GM12801 (cell line): ENCODE results near the gene XIRP2.

ENCODE experiments used
- TF ChIP-seq, protein P1 (sequence below): IDR thresholded peaks from one replicate; pipeline ENCODE4 v1.5.1; 2011; ENCODE audit warnings: control low read depth; ENCODE audit not compliant: insufficient read length; ENCODE audit errors: extremely low read depth

Gene XIRP2

DNA sequence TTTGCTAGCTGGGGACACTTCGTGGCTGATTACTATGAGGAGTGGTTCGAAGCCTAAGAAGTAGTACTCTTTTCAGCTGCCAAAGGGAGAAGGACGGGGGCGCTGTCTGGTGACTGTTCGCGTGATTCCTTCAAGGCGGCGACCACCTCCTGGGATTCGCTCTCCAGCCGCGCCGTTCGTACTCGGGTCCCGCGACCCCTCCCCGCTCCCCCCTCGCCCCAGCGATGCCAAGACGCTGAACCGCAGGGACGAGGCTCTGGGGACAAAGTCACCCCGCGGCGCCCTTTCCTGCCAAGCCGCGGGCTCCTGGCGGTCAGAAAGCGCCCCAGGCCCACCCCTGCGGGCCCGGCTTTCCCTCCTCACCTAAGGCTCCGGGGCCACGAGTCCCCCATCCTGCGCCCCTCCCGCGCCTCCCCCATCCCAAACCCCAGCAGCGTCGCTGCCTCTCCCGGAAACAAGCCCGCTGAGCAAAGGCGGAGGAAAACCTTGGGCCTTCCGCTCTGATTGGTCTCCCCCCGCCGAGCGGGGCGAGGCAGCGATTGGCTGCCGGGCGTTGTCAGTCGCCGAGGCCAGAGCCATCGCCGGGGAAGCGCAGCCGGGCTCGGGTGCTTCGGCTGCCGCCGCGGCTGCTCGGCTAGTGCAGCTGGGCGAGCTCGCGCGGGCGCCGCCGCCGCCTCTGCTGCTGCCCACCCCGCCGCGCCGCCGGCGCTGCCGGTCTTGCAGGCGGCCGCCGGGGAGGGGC, 404.3 kb downstream of the XIRP2 start, which contains the start of gene B3GALT1:
Gene B3GALT1, plus strand, starts transcription at position 572 of the 742 bp plus-strand sequence.
- TF ChIP-seq, protein P1, sequence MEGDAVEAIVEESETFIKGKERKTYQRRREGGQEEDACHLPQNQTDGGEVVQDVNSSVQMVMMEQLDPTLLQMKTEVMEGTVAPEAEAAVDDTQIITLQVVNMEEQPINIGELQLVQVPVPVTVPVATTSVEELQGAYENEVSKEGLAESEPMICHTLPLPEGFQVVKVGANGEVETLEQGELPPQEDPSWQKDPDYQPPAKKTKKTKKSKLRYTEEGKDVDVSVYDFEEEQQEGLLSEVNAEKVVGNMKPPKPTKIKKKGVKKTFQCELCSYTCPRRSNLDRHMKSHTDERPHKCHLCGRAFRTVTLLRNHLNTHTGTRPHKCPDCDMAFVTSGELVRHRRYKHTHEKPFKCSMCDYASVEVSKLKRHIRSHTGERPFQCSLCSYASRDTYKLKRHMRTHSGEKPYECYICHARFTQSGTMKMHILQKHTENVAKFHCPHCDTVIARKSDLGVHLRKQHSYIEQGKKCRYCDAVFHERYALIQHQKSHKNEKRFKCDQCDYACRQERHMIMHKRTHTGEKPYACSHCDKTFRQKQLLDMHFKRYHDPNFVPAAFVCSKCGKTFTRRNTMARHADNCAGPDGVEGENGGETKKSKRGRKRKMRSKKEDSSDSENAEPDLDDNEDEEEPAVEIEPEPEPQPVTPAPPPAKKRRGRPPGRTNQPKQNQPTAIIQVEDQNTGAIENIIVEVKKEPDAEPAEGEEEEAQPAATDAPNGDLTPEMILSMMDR = no peak

DNA sequence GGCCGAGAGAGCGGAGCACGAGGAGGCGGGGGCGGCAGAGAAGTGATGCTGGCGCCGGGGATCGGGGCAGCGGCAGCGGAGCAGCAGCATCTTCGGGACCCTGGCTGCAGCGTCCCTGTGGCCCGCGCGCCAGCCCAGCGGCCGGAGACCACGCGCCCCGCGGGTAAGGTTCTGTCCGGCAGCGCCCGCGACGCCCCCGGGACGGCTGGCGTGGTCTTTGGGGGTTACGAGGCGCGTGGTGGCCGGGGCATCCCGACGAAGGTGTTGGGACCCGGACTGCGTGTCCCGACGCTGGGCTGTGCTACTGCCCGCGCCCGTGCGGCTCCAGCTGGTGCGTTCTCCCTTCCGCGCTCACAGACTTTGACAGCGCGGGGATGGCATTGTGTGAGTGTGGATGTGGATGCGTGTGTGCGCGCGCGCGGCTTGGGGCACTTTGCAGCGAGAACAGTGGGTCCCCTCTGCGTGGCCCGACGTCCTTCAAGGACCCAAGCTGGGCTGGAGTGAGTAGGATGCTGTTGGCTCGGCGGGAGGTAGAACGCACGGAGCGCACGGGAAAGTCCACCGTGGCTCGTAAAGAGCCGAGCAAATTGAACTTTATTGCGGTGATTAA, 405.0 kb downstream of the XIRP2 start:
- TF ChIP-seq, protein P1 = no peak

DNA sequence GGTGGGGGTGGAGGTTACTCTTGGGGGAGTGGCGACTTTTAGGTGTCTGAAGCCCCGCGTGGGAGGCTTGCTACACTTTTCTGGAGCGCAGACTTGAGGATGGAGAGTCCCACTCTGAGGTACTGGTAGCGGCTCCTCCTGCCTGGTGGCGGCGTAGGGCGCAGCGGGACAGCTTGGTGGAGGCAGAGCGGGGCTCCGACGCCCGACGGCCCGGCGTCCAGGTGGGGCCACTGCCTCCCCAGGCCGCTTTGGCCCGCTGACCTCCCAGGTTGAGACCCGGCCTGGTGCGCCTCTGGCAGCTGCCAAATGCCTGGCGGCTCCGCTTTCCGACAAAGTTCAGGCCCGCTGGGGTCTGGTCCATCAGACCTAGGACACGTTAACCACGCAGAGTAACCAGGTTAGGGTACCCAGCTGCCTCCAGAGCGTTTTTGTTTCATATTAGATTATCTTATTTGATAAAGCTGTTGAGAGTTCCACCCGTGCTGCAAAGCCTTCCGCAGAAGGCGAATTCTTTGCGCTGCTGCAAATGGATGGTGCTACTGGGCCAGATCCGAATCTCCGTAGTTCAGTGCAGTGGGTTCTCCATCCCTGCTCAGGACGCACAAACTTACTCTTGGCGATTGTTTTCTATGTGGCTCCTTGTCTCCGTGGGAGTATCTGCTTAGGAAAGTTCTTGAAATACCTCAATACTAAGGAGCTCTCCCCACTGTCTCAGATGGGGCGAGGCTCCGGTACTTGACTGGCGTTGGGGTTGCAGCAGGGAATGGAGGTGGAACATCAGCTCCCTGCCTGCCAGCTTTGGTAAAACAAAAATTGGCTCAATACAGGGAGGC, 405.9 kb downstream of the XIRP2 start:
- TF ChIP-seq, protein P1 = no peak

DNA sequence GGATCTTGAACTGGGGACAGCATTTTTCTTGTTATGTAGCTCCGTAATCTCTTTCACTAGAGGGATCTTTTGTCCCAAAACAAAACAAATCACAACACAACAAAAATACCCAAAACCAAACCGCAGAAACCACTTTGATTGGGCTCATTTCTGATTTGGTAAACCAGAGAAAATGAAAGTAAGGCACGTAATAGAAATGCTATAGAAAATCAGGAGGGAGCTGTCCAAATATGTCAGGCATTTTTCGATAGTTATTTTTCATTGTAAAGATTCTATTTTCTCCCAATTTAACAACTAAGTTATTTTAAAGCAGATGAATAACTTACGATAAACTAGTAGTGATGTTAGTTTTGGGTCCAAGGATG, 406.5 kb downstream of the XIRP2 start:
- TF ChIP-seq, protein P1 = no peak

DNA sequence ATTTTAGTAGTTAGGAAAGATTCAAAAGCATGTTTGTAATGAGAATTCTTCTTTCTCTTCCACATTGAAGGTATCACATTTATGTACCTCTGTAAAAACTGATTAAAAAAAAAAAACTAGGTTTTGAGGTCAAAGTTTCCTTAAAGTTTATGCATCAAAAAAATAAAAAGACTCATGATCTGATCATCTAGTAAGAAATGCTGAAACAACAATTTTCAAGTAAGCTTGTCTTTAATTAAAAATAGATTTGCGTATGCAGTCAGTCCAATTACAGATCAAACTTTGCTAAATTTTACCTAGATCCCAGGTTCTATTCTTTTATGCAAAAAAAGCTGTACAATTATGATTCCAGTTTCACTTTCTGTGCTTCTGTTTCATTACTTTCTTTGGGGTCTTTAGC, 409.0 kb downstream of the XIRP2 start:
- TF ChIP-seq, protein P1 = no peak

DNA sequence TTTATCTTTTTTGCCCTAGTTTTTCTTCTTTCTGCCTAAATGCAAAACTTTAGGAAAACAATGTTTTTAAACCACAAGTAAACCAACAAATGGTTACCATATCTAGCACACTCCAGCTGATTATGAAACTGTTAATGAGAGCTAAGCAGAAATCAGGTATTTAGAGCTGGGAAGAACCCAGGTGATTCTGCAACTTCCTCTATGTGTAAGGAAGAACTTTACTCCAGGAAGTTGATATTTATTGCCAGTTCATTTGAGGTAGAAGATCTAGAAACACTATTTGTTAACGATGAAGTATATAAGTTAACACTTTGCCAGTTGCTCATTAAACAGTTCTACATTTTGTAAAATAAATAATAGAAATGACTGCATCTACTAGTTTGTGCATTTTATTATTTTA, 409.7 kb downstream of the XIRP2 start:
- TF ChIP-seq, protein P1 = no peak
